Glutamatergic neuron (in vitro differentiated cells): ENCODE measurements around the gene ABCD4. TPM values are rescaled to one million over a fixed set of nuclear protein-coding genes. Genes with fewer than 3 reads are reported as not detected.

ENCODE experiments used
- DNase-seq: peaks from one replicate; pipeline ENCODE4 v3.0.0; 2022
- H3K27ac Mint-ChIP-seq: one replicate; pipeline ENCODE4 v1.8.0; 2020; ENCODE audit warnings: mild to moderate bottlenecking, mixed read lengths, inconsistent platforms; ENCODE audit not compliant: unreplicated experiment
- H3K27me3 Mint-ChIP-seq: one replicate; pipeline ENCODE4 v1.8.0; 2020; ENCODE audit warnings: mild to moderate bottlenecking, moderate library complexity, mixed read lengths, inconsistent platforms; ENCODE audit not compliant: unreplicated experiment
- H3K36me3 Mint-ChIP-seq: one replicate; pipeline ENCODE4 v1.8.0; 2020; ENCODE audit warnings: mild to moderate bottlenecking, mixed read lengths, inconsistent platforms; ENCODE audit not compliant: unreplicated experiment
- H3K4me1 Mint-ChIP-seq: one replicate; pipeline ENCODE4 v1.8.0; 2020; ENCODE audit warnings: mild to moderate bottlenecking, low read depth, mixed read lengths, inconsistent platforms; ENCODE audit not compliant: unreplicated experiment
- H3K4me3 Mint-ChIP-seq: one replicate; pipeline ENCODE4 v1.8.0; 2020; ENCODE audit warnings: mild to moderate bottlenecking, mixed read lengths, inconsistent platforms; ENCODE audit not compliant: unreplicated experiment
- H3K9me3 Mint-ChIP-seq: one replicate; pipeline ENCODE4 v1.8.0; 2020; ENCODE audit warnings: mild to moderate bottlenecking, moderate library complexity, mixed read lengths, inconsistent platforms; ENCODE audit not compliant: unreplicated experiment
- CTCF ChIP-seq: fragments of 200-600 bp; sonication (generic); IDR thresholded peaks from one replicate; pipeline ENCODE4 v1.5.0; 2021; ENCODE audit not compliant: partially characterized antibody, unreplicated experiment
- total RNA-seq: library from RNA; stranded (reverse); fragmentation: NEBNext Ultra II Directional; extraction: Animal tissue kit (Norgen Biotek cat#: 25700); gene quantifications from one replicate; pipeline ENCODE4 v1.2.1, GENCODE V29; 2021; ENCODE audit not compliant: unreplicated experiment

Gene ABCD4
- total RNA-seq, 1 donor from 2014 or later = 73.7 TPM

GRCh38 chr14:74348735-74349463 is 46.2 kb upstream of the ABCD4 start:
- no peak for DNase-seq
- H3K4me1 Mint-ChIP-seq = peaks cover 2% of the 10 kb centered on the region
- H3K27me3 Mint-ChIP-seq = peaks cover 2% of the 10 kb centered on the region
- no peak overlapping the region for H3K4me3 Mint-ChIP-seq
- no peaks in the 10 kb centered on the region for H3K9me3 Mint-ChIP-seq
- H3K27ac Mint-ChIP-seq = no peak overlapping the region
- no peaks in the 10 kb centered on the region for H3K36me3 Mint-ChIP-seq
- TF ChIP-seq CTCF = no peak

GRCh38 chr14:74348241-74348734 is 45.6 kb upstream of the ABCD4 start, which contains the start of gene VRTN:
Gene VRTN (plus strand): TSS chr14:74348471. CDS start chr14:74356784, 8,313 bp downstream.
- H3K27ac Mint-ChIP-seq = no peak within 1 kb of the TSS
- DNase-seq = no peak
- H3K4me1 Mint-ChIP-seq = peaks cover 2% of the 10 kb centered on the region
- no peaks in the 10 kb centered on the region for H3K36me3 Mint-ChIP-seq
- H3K4me3 Mint-ChIP-seq = no peak within 1 kb of the TSS
- peaks cover 2% of the 10 kb centered on the region for H3K27me3 Mint-ChIP-seq
- H3K9me3 Mint-ChIP-seq = no peaks in the 10 kb centered on the region
- TF ChIP-seq CTCF = no peak

DNA sequence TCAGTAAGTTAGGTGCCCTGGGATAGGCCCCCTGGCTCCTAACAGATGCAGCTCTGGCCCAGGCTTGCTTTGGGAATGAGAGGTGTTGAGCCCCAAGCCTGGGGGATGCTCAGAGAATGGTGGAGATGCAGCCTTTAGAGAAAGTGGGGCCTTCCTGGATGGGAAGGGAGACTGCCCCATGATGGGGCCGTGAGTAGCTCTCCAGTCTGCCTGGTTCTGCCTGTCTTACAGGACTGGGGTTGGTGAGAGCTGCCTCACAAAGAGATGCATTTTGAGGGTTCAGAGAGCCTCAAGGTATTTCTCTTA is 45.0 kb upstream of the ABCD4 start:
- H3K9me3 Mint-ChIP-seq = no peaks in the 10 kb centered on the region
- TF ChIP-seq CTCF = no peak
- DNase-seq = no peak
- peaks cover 2% of the 10 kb centered on the region for H3K27me3 Mint-ChIP-seq
- peaks cover 2% of the 10 kb centered on the region for H3K4me1 Mint-ChIP-seq
- no peak overlapping the region for H3K27ac Mint-ChIP-seq
- no peaks in the 10 kb centered on the region for H3K36me3 Mint-ChIP-seq
- H3K4me3 Mint-ChIP-seq = no peak overlapping the region

- Mint-ChIP-seq H3K9me3 (no peaks in the 10 kb centered on the region), H3K27ac (no peak overlapping the region), H3K4me3 (no peak overlapping the region), H3K27me3 (peaks cover 2% of the 10 kb centered on the region), H3K36me3 (no peaks in the 10 kb centered on the region), H3K4me1 (peaks cover 2% of the 10 kb centered on the region)
- no peak for DNase-seq
- no peak for TF ChIP-seq CTCF
Observed at GRCh38 chr14:74347097-74347794, 44.5 kb upstream of the ABCD4 start.

- H3K4me3 Mint-ChIP-seq = no peak overlapping the region
- H3K4me1 Mint-ChIP-seq = peaks cover 2% of the 10 kb centered on the region
- H3K27ac Mint-ChIP-seq = no peak overlapping the region
- no peak for TF ChIP-seq CTCF
- H3K36me3 Mint-ChIP-seq = no peaks in the 10 kb centered on the region
- peaks cover 2% of the 10 kb centered on the region for H3K27me3 Mint-ChIP-seq
- no peaks in the 10 kb centered on the region for H3K9me3 Mint-ChIP-seq
- no peak for DNase-seq
Observed at GRCh38 chr14:74346341-74346740, 43.6 kb upstream of the ABCD4 start.
